Stimulated activated CD8-positive, alpha-beta memory T cell treated with anti-CD3 and anti-CD28 coated beads, Interleukin-7, amount 100 ng/mL, for 24 hours (primary cell): ENCODE data around the gene CCDC159.

Experiments used
- DNase-seq: peaks from one replicate; pipeline ENCODE4 v3.0.0-alpha.2; 2020; ENCODE audit warnings: low read depth

Gene CCDC159

DNA sequence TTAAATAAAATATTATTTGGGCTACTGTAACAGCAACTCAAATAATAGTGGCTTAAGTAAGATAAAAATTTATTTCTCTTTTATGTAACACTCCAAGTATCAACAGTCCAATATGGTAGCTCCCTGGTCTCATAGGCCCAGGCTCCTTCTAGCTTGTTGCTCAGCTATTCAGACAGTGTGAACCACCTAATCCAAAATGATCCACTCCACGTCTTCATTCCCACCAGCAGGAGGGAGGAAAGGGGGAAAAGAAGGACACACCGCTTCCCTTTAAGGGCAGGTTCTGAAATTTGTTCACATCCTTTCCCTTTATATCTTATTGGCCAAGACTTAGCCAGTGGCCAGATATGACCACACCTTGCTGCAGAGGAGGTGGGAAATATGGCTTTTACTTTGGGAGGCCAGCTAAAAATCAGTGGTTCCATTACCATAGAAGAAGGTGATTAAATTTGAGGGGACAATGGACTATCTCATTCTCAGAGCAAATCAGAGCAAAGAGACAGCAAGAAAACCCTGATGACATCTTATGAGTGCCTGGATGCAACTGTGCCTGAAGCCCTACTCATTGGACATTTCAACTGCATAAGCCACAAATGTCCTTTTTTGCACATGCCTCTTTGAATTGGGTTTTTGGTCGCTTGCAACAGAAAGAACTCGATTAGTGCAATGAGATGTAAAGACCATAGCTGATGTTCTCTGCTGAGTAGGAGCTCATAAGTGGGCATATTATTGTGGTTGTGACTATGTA is 44.8 kb downstream of the CCDC159 start:
- DNase-seq = no peak

DNA sequence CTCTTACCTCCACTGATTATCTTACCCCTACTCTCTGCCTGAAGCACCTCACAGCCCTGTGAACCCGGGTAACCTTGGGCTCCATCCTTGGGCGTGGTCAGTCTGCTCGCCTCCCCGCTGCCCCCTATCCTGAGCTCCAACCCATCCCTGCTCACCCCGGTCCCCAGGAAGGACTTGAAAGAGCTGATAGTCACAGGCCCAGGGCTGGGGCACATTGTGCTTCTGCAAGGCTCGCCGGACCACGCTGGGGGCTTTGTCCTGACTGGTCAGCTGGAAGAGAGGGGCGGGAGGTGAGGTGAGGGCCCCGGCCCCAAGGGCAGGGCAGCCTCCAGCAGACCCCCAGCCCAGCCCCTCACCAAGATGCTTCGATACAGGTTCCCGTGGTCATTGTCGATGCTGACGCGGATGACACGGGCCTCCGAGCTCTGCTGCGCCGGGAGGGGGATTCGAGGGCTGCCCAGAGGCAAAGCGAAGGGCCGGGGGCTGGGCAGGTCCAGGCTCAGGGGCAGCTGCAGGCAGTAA is 50.8 kb downstream of the CCDC159 start:
- no peak for DNase-seq

- no peak for DNase-seq
Observed at GRCh38 chr19:11399667-11400066, 53.3 kb downstream of the CCDC159 start.

DNA sequence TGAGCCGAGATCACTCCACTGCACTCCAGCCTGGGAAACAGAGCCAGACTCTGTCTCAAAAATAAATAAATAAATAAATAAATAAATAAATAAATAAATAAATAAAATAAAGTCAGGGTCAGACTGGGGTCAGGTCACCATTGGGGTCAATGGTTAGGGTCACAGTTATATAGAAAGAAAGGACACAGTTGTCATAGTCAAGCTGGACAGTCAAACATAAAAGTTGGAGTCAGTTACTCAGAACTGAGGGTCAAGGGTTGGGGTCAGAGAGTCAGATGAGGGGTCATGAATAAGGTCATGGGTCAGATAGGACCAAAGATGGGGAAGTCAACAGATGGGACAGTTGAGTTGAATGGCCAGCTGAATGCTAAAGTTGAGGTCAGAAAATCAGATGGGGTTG is 54.5 kb downstream of the CCDC159 start:
- no peak for DNase-seq

GRCh38 chr19:11401808-11402543 is 55.7 kb downstream of the CCDC159 start:
- no peak for DNase-seq
